GM12874 (cell line): Measurements from ENCODE around the gene ATP6V1G2.

Experiments used
- TF ChIP-seq, protein P1 (sequence below): IDR thresholded peaks from 2 replicates; pipeline ENCODE4 v1.5.1; 2011; ENCODE audit warnings: low read depth, mild to moderate bottlenecking, control low read depth, low read length, moderate library complexity; ENCODE audit not compliant: insufficient read depth

Gene ATP6V1G2

DNA sequence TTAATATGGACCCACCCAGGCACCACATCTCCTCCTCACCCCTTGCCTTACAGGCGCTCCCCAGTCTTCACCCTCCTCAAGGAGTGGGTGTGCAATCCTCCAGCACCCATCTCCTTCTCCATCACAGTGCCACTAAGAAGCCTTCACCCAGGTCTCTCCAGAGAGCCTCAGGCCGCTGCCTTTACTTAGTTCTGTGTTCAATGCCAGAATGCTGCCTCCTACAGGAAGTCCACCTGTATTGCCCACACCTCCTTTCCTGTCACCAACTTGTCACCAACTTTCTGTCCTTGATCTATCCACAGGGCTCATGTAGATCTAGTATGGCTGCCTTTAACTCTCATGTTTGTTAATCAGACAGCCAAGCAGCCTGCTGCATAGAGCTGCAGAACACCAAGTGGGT is 39.1 kb upstream of the ATP6V1G2 start:
- TF ChIP-seq, protein P1, sequence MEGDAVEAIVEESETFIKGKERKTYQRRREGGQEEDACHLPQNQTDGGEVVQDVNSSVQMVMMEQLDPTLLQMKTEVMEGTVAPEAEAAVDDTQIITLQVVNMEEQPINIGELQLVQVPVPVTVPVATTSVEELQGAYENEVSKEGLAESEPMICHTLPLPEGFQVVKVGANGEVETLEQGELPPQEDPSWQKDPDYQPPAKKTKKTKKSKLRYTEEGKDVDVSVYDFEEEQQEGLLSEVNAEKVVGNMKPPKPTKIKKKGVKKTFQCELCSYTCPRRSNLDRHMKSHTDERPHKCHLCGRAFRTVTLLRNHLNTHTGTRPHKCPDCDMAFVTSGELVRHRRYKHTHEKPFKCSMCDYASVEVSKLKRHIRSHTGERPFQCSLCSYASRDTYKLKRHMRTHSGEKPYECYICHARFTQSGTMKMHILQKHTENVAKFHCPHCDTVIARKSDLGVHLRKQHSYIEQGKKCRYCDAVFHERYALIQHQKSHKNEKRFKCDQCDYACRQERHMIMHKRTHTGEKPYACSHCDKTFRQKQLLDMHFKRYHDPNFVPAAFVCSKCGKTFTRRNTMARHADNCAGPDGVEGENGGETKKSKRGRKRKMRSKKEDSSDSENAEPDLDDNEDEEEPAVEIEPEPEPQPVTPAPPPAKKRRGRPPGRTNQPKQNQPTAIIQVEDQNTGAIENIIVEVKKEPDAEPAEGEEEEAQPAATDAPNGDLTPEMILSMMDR, result peak; percentile 74

DNA sequence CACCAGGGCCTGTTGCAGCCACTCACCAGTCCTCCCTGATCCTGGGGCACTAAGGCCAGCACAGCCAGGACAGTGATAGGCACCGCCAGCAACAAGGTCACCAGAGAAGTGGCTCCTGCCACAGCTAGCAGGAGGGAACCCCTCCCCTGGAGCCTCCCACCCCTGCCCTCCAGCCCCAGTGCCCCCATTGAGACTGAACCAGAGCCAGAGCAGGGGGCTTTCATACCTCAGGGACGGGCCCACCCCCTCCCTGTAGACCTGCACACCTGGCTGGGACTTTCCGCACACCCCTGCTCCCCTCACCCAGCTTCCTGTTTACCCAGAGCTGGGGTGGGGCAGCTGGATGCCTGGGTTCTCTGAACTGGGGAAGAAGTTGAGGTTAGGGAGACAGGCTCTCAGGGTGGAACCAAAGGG is 35.8 kb upstream of the ATP6V1G2 start, which contains the start of gene LTB:
TSS of gene LTB (minus strand) at position 195 of the 414 bp plus-strand sequence. CDS start at position 188, 7 bp downstream.
- TF ChIP-seq, protein P1, result no peak

DNA sequence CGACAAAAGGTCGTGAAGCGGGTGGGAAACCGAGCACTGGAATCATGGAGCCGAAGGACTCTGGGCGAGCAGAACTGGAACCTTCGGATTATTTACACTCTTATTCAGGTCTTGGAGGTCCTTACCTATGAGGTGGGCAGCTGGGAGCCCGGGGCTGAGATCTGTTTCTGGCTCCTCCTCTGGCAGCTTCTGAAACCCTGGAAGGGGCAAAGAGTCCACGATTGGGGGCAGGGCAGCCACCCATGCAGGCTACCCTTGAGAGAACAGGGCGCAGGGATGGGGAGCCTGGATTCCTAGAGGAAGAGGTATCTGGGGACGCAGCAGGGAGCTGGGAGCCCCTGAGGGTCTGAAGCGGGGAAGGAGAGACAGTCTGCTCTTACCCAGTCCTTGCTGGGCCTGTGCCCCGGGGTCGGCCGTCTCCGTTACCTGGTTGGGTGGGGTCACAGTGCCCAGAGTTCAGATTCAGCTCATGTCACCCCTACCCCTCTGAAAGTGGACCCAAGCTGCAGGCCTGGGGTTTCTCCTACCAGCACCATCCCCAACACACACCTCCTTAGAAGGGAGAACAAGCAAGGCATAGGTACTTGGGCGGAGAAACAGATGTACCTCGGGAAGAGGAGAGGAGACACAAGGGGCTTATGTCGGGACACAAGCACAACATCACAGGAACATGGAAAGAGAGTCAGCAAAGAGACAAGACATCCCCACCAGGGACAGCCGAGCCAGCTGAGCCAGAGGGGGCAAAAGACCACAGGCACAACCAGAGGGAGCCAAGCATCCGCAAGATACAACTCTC is 35.2 kb upstream of the ATP6V1G2 start:
- TF ChIP-seq, protein P1, result no peak

DNA sequence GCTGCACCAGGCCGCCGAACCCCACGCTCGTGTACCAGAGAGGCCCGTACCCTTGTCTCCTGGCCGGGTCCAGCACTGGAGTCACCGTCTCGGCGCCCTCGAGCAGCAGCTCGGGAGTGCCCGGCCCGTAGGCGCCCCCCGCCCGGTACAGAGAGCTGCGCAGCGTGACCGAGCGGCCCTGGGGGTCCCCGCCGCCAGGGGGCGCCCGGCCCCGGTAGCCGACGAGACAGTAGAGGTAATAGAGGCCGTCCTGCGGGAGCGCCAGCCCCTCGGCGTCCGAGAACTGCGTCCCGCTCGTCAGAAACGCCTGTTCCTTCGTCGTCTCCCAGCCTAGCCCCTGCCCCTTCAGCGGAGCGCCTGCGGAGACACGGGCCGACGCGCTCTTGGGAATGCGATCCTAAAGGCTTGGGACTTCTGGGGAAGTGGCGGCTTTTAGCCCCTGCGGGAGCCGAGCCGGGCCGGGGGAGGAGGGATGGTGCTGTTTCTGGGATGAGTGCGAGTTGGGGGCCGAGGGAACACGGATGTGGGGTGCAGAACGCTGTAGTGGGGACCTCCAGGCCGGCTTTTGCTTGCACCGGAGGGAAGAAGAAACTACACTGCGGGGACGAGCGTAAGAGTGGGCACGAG is 34.5 kb upstream of the ATP6V1G2 start:
- TF ChIP-seq, protein P1, result peak; percentile 99

DNA sequence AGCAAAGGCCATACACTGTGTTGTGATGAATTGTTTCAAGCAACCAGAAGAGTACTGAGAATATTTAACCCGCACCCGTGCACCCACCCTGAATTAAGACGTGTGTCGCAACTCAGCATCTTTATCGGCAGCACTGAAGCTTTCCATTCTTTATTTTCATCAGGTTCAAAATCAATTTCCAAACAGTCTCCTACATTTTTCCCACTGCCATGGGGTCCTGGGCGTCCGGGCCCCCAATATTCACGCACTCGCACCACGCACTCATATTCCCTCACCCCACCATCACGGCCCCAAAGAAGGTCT is 34.0 kb upstream of the ATP6V1G2 start:
- TF ChIP-seq, protein P1, result no peak

DNA sequence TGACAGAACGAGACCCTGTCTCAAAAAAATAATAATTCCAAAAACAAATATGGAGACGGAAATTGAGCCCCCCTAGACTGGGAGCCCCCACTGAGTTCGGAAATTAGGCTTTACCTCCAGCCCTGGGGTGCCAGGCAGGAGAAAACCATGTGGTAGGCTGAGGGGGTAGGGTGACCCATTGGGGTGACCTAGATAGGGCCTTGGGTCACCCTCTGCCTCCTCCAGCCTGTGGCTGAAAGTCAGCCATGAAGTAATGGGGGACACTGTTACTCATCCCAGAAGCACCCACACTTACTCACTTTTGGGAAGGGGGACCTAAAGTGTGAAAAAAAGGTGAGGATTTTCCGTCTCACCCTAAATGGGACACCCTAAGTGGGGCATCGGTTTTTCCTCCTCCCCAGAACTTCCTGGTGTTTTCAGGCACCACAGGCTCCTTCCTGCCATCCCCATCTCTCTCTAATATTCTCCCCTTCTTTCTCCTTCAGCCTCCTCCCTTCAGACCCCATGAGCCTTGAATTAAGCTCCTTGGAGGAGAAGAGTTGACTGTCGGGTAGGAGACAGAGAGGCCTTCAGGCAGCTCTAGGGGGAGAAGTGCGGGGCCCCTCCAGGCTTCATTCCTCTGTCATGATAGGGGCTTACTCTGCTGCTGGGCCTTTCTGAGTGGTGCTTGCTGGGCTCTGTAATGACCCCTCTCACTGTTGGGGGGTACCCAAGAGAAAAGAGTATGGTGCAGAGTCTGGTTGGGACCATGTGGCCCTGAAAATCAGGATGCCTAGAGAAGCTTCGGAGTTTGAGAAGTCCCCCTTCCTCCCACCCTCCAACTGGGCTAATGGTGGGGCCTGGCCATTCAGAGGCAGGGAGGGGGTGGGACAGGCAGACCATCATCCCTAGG is 33.4 kb upstream of the ATP6V1G2 start:
- TF ChIP-seq, protein P1, result no peak

DNA sequence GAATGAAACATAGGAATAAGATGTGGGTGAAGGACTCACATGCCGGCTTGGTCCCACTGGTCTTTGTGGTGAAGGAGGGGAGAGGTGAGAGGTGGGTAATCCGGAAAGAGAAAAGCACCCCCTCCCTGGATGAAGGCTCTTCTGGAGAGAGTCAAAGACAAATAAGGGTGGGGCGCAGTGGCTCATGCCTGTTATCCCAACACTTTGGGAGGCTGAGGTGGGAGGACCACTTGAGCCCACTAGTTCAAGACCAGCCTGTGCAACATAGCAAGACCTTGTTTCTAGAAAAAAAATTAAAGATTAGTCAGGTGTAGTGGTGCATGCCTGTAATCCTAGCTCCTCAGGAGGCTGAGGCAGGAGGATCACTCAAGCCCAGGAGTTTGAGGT is 32.7 kb upstream of the ATP6V1G2 start:
- TF ChIP-seq, protein P1, result no peak
